ENCODE measurements around the gene CIB4. TPM values are rescaled to one million over a fixed set of nuclear protein-coding genes. Genes with fewer than 3 reads are reported as not detected.

CIB4 gene
- total and polyA plus RNA-seq, 7 donors: not detected

GRCh38 chr2:26615860-26616705 is 25.1 kb downstream of the CIB4 start:
- DNase-seq: peak; percentile 58

GRCh38 chr2:26615336-26615859 is 25.8 kb downstream of the CIB4 start:
- WGBS, 2 donors: 65 to 80% methylated on average over 10 of the region's 10 CpGs
- intact Hi-C loops (cut with DNase I): no loop called here
- no peak for TF ChIP-seq POLR2A (IDR thresholded peaks at IDR 0.05)
- H3K27me3 ChIP-seq: peaks cover 0 to 10% (median 0%) of the 10 kb centered on the region in 3 donors
- no peaks in the 10 kb centered on the region for H3K36me3 ChIP-seq
- H3K4me3 ChIP-seq: no peak overlapping the region
- DNase-seq: peak; percentile 27
- peaks cover 0 to 26% (median 20%) of the 10 kb centered on the region in 4 donors for H3K4me1 ChIP-seq
- H3K9me3 ChIP-seq: no peaks in the 10 kb centered on the region
- H3K27ac ChIP-seq: no peak overlapping the region

More at GRCh38 chr2:26615860-26616705, 25.1 kb downstream of the CIB4 start:
- Histone ChIP-seq H3K27me3 (peaks cover 0 to 10% (median 0%) of the 10 kb centered on the region in 3 donors), H3K27ac (no peak overlapping the region), H3K9me3 (no peaks in the 10 kb centered on the region), H3K4me1 (peaks cover 0 to 26% (median 20%) of the 10 kb centered on the region in 4 donors), H3K36me3 (no peaks in the 10 kb centered on the region), H3K4me3 (no peak overlapping the region)
- TF ChIP-seq POLR2AphosphoS5 (IDR thresholded peaks at IDR 0.05): no peak
- TF ChIP-seq POLR2A (IDR thresholded peaks at IDR 0.05): no peak
- no peak for TF ChIP-seq EP300 (IDR thresholded peaks at IDR 0.05)
- TF ChIP-seq CTCF (IDR thresholded peaks at IDR 0.05): no peak
- intact Hi-C loops (cut with DNase I): no loop called here
- 78% methylated on average over 18 of the region's 18 CpGs for WGBS, 2 donors

GRCh38 chr2:26614216-26615138 is 26.7 kb downstream of the CIB4 start:
- peak; percentile 64 for DNase-seq
- Histone ChIP-seq H3K9me3 (no peaks in the 10 kb centered on the region), H3K27ac (peak overlapping the region in 3 of 4 donors; percentile 12 to 31 (median 20)), H3K36me3 (no peaks in the 10 kb centered on the region), H3K4me3 (no peak overlapping the region), H3K27me3 (peaks cover 0 to 10% (median 0%) of the 10 kb centered on the region in 3 donors), H3K4me1 (peaks cover 0 to 26% (median 20%) of the 10 kb centered on the region in 4 donors)
- intact Hi-C loops (cut with DNase I): loop anchor here (5.0 kb wide), 1 partner anchor 78 kb away; the partner anchor contains the start of gene KCNK3
- TF ChIP-seq POLR2AphosphoS5 (IDR thresholded peaks at IDR 0.05) (no peak), CTCF (IDR thresholded peaks at IDR 0.05) (no peak), POLR2A (IDR thresholded peaks at IDR 0.05) (no peak), EP300 (IDR thresholded peaks at IDR 0.05) (no peak)
- 82 to 84% methylated on average over 18 of the region's 18 CpGs for WGBS, 2 donors

- intact Hi-C loops (cut with DNase I): loop anchor here (5.0 kb wide), 1 partner anchor 79 kb away; the partner anchor contains the start of gene KCNK3
Measured at GRCh38 chr2:26613241-26614215, 27.6 kb downstream of the CIB4 start.

More at GRCh38 chr2:26613241-26614215, 27.6 kb downstream of the CIB4 start:
- Histone ChIP-seq H3K36me3 (no peaks in the 10 kb centered on the region), H3K27ac (peak overlapping the region in 3 of 4 donors; percentile 12 to 31 (median 20)), H3K4me1 (peaks cover 0 to 26% (median 20%) of the 10 kb centered on the region in 4 donors), H3K9me3 (no peaks in the 10 kb centered on the region), H3K27me3 (peaks cover 0 to 10% (median 0%) of the 10 kb centered on the region in 3 donors), H3K4me3 (no peak overlapping the region)
- TF ChIP-seq POLR2AphosphoS5 (IDR thresholded peaks at IDR 0.05) (no peak), POLR2A (IDR thresholded peaks at IDR 0.05) (no peak), EP300 (IDR thresholded peaks at IDR 0.05) (no peak), CTCF (IDR thresholded peaks at IDR 0.05) (no peak)
- DNase-seq: peak; percentile 67
- WGBS, 2 donors: 75 to 77% methylated on average over 13 of the region's 13 CpGs

Measured in sigmoid colon (tissue), 7 donors.